NCI-H82 treated with DMSO at 0.1 percent for 48 hours (cell line): ENCODE measurements around the gene SPRED2.

Source experiments
- DNase-seq: peaks from one replicate; lab custom pipeline; 2025; ENCODE audit not compliant: unreplicated experiment; lab: John Stamatoyannopoulos, UW

SPRED2 gene

DNA sequence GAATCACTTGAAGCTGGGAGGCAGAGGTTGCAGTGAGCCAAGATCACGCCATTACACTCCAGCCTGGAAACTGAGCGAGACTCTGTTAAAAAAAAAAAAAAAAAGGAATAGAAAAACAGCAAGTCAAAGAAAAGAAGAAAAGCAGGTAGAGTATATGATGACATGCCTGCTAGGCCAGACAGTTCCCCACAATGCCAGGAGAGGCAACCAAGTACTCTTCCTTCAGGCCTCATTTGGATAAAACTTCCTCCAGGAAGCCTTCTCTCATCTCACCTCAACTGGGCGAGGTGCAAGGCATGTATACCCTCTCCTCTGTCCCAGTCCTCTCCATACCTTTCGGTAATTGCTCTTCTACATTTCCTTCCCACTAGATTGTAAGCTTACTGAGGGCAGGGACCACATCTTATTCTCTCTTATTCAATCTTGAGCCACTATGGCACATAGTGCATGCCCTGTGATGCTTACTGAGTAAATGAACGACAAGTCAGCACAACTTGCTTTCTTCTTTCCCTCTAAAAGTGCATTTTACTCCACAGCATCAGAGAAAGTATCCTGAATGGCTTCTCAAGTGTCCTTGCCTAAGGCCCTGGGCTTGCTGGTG lies 10.1 kb upstream of the SPRED2 start:
- no peak for DNase-seq

DNA sequence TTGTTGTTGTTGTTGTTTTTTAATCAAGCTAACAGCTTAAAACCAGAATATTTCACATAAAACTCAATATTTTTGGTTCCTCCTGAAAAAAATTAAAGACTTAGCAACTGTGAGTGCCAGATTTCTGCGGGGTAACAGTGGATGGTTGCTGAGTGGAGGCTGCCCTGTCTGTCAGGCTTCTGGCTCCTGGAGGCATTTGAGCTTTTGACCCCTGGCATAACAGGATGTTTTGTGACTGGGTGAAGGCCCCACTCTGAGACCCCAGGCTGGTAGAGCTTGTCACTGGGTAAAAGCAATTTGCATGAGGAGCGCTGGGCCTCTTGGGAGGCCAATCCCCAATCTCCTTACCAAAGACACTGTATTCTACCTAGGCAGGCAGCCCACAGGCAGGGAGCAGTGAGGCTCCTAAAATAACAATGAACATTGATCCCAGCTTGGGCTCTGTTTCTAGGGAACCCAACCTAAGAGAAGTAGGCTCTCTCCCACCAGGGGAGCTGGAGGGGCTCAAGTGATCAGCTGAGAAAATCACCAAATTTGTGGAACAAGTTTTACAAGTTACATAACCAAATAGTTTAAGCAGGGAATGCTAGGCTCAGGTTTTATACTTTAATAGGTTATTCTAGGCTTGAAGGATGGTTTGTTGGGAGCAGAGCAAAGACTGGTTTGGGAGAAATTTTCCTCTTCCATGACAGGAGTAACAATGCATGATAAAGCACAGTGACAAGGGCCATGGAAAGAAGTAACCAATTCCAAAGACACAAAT lies 5.9 kb upstream of the SPRED2 start:
- no peak for DNase-seq

DNA sequence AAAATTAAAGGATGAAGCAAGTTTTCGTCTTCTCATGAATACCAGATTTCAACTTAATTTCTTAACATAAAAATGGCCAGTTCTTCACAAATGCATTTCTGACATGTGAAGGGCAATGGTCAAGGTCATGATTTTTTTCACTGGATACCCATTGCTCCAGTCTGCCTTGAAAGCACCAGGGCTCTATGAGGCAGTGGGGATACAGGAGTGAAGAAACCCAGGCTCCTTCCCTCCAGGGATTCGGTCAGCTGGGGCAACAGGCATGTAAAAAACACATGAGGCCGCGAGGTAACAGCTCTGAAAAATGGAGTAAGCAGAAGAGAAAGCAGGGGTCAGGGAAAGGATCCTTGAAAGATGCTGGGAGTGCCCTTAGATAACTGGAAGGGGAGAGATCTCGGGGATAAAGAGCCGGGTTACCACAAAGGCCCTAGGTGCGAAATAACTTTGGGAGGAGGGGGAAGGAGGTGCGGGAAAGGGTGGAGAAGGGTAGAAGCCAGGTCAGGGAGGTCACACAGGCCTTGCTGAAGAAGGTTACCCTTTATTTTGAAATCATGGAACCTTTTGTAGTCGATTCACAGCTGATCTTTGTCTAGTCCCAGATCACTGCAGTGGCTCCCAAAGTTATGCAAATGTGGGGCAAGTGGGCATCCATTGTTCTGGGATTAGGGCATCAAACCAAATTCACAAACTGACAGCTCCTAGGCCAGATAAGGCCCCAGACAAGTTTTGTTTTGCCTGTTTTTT lies 5.2 kb upstream of the SPRED2 start:
- no peak for DNase-seq

DNA sequence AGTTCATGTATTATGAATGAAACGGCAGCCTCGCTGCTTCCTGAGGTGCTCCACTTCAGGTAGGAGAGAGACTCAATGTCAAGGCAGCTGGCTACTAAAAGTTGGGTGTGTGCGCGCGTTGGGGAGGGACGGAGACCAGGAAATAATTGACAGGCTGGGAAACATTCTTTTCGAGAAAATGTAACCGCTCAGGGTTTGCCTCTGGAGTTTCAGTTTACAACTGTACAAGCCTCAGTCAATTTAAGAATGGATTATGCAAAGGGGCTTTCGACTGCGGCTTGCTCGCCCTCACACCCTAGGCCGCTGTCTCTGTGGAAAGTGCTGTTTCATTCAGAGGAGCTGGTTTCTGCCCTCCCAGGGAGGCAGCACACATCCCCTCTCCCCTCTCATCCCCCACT lies 4.4 kb upstream of the SPRED2 start:
- DNase-seq = no peak

DNA sequence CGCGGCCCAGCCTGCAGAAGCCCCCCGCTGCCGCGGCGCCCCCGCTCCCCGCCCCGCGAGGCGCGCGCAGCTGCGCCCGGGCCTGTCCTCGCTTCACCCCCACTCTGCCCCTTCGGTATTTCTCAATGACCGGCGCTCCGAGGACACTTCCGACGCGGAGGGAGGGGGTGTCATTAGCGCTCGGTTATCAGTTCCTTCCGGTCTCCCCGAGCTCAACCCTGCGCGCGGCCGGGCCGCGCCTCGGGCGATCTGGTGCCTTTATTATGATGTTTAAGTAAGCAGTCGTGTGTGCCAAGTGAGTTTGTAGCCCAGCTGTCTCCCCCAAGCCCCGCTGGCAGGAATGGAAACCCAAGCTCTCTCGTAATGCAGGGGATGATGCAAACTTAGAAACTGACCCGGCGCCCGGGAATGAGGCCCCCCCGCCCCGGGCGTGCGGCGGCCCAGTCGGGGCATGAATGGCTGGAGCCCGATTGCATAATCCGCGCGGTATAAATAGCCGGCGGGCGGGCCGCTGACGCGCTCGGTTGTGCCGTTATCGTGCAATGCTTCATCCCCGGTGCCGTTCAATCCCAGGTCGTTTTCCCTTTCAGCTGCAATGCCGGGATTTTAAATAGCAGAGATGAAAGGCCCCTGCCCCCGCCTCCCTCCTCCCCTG lies 3.9 kb upstream of the SPRED2 start:
- peak; percentile 65 for DNase-seq

DNA sequence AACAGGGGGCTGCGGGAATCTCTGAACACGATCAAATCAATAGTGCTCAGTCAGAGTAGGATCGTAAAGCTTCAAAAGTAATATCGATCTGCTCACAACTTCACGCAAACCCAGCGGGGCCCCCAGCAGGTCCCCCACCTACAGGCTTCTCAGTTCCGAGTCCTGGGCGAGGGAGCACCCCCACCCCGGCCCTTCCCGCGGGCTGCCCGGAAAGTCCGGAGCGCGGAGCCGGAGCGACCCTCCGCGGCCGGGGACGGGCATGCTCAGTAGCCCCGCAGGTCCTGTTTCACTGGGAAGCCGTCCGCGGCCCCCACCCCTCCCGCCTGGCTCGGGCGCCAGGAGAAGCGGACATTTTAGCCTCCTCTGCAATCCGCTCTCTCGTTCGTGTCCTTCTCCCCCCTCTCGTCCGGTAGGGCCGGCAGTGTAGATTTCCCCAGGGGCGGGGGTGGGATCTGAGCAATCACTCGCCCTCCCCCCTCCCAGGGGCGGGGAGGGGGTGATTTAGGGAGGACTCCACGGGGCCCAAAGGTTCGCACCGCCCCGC lies 3.3 kb upstream of the SPRED2 start:
- DNase-seq = no peak

DNA sequence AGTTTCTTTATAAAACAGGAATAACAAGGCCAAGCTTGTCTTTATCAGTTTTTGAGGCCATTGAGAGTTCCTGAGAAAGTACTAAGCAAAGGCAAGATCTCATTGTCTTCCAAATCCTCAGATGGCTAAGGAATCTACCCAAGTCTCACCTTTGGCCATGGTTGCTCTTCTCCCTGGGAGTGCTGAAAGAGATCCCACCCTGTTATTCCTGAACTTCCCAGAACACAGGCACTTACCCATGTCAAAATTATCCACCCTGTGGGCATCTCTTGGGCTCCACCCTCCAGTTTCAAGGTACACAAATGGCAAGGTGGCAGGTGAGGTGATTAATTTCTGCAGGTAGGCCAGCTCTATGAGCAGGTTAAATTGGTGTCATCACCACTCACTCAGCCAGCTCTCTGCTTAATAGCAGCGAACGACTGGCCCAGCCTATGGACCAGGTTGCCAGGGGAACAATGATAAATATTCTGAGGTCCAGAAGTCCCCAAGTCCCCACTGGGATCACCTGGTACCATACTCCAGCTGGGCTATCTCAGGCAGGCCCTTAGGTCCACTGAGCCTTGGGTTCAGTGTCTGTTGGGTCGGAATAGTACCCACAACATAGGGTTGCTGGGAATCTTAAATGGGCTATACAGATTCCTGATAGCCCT lies 2.3 kb upstream of the SPRED2 start:
- no peak for DNase-seq

DNA sequence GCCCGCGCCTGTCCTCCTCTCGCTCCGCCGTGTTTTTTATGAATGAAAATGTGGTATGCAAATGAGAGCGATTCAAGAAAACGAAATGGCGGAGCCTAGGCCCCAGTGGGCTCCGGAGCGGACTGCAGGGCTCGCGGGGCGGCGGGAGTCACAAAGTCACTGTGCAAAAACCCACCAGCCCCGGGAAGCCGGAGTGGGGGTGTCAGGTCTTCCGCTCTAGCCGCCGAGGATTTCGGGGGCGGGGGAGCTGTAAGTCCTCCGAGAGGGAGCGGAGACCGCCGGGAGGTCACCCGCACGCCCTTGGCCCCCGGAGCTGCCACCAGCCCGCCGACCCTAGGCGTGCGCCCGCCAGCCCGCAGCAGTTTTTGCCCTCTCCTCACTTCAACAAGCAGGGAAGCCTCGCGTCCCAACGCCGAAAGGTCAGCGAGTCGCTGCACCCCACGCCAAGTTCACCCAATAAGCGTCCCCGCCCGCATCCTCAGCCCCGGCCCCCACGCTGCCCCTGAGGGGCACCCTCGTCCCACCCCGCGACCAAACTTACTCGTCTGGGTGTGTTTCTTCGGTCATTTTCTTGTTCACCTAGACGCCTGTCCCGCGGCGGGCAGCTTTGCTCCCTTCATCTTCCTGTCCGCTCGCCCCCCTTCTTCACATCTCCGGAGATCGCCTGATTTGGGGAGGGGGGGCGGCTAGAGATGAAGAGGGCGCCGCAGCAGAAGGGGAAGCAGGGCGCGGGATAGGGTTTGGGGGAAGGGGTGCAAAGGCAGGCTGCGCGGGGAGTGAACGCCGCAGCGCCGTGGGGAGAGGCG lies 775 bp downstream of the SPRED2 start:
- DNase-seq = no peak

DNA sequence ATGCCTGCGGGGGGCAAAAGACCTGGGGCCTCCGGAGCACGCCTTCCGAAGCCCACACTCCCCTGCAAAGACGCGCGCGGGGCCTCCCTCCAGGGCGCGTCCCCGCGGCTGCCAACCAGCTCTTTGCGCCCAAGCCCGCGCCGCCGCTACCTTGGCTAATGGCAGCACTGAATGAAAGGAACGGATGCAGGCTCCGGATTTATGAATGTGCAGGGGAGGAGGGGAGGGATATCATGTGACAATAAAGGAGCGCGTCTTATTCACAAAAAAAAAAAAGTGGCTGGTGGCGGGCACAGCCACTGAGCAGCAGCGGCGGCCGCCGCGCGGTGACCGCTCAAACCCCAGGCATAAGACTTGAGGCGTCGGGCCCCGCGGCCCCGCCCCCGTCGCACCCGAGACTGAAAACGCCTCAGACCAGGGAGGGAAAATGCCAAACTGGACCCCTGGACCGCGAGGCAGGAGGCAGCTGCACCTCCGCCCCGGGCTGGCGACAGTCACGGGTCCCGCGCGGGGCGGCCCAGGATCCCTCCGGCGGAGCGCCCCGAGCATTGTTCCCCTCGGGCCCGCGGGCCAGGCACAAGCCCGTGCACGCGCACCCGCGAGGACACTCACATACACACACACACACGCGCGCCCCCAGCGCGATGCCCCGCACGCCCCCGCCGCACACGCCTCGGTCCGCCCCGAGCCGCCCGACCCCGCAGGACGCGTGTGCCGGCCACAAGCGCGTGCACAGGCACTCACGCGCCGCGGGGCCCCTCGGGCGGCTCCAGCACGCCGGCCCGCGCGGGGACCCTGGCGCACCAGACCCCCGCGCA lies 1.6 kb downstream of the SPRED2 start:
- peak; percentile 46 for DNase-seq

DNA sequence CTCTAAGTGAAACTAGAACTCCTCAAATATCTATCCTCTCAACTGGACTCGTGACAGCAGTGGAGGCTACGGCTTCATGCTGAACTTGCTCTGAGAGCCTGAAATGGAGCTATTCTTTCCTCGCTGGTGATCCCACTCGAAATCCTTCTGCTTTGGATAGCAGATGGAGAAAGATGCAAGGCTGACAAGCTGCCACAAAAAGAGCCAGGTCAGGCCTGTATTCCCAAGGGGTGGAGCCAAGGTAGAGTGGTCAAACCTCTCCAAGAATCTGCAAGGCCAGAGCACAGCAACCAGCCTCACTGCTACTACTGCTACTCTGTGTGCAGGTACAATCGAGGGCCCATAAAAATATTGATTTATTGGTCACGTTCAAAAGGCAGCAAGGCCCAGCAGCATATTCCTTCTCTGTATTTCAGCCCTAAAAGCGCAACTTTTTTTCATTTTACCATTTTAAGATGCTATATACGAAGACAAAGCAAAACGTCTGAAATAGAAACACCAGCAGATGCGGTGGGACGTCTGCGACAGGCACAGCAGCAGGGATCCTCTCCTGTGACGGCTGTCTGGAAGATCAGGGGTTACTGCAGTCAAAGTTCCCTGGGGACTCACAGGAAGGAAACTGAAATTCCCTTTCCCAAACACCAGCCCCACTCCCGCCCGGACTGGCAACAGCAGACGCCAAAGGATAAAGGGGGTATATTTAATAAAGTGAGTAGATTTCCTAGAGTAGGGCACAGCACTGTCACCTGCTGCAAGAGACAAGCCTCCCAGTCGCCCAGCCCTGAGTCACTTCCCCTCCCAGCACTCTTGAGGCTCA lies 2.4 kb downstream of the SPRED2 start:
- no peak for DNase-seq

DNA sequence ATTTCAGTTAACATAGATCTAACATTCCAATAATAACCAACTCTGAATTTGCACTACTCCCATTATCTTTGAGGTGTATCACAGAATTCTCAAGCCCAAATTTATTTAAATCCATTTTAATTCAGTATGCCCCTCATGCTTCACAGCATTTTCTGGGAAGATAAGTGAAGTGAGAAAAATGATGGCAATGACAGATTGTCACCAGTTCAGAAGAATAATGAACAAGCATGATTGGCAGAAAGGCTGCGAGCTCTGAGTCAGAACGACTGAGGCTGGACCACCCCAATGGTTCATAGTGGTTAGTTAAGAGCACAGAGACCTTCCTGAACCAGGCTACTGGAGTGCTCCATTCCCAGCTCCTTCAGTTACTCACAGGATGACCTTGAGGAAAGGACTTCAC lies 4.9 kb downstream of the SPRED2 start:
- DNase-seq = no peak

DNA sequence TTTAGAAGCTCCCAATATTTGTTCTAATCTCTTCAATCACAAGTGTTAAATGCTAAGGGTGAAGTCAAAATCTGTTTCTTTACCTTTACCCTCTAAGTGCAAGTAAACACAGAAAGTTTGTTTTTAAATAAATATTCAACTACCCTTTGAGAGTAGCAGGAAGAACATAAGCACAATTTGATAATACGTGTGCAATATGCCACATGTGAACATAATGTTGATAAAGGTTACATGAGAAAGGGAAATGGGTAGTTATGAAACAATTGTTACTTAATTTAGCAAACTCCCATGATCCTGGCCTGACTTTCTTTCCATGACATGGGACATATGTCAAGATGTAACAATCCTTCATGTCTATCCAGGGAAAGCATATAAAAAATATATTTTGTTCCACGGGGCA lies 7.1 kb downstream of the SPRED2 start:
- no peak for DNase-seq

DNA sequence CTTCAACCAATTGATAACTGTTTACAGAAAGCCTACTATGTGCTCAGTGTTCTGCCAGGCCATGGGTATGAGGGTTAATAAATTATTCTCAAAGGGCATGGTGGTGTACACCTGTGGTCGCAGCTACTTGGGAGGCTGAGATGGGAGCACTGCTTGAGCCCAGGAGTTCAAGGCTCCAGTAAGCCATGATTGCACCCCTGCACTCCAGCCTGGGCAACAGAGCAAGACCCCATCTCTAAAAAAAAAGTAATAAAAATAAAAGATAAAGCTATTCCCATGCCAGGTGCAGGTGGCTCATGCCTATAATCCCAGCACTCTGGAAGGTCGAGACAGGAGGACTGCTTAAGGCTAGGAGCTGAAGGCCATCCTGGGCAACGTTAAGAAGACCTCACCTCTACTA lies 8.0 kb downstream of the SPRED2 start:
- no peak for DNase-seq

DNA sequence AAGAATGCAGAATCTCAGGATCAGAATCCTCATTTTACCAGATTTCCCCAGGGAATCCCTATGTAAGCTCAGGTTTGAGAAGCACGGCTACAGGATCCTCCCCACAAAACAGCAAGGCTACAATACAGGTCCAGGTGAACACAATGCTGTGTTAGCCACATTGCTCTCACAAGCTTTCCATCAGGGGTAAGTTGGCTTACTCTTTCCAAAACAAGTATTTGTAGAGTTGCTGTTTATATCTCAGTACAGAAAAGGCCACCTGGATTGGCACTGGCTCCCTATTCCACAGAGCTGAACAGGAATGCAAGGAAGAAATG lies 11.0 kb downstream of the SPRED2 start:
- no peak for DNase-seq

DNA sequence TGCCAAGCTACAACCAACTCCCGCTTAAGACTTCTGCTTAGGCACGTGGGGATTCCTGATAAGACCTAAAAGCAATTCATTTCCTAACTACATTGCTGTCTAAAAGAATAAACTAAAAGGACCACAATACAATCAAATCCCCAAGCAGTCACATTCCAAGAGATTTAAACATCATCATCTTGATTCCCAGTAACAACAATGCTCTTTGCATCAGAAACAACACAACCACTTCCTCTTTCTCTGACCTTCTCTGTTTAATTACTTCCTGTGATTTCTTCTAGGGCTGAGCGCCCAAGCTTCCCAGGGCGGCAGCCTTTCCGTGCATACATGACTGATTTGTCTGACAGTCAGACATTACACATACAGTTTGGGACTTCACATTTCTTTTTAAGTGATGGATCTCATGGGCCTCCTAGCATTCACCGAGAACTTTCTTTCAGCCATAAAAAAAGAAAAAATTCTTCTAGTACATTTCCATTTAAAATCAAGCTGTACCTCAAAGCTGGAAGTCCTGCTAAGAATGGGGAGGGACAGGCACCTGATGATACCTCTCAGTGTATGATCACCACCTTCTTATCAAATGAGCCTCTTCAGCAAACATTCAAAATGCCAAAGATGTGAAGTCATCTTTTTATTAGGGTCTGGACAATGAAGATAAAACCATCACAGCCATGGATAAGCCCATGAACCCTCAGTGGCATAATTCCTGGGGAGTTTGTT lies 11.5 kb downstream of the SPRED2 start:
- DNase-seq = no peak

DNA sequence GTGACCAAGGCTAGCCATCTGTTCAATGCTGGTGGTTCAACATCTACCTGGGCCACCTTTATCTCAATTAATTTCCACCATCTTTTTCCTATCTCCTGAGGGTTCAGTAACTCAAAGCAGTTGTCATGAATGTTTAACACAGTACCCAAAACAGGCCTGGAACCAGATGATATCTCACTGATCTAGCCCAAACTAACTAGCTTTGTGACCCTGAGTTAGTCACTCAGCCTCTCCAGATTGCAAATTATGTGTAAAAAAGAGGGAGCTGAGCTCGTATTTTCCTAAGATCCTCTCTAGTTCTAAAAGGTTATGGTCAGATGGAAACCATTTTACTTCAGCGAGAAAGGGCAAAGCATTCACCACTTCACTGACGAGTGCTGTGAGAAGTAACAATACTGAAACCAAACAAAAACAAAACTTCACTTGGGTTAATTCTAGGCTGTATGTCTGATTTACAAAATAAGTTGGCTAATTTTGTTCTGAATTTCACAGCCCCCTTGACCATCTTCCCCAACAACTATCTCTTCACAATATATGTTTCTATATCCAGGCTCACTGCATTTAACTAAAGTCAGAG lies 14.8 kb downstream of the SPRED2 start:
- no peak for DNase-seq

DNA sequence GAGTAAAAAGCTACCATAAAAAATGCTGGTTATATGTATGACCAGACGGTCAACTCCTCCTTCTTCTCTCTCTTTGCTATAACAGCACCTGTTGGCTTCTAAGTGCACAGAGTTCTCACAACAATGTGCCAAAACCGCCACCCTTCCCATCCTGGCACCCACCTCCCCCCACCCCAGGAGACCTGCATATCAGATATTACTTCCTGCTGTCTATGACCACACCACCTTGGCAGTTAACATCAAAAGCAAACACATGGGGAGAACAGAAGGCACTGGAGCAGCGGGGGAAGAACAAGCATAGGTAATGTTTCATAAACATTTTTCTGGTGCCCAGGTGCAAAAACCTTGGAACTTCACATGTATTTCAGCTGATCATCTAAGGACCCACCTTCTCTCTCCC lies 15.5 kb downstream of the SPRED2 start:
- no peak for DNase-seq

DNA sequence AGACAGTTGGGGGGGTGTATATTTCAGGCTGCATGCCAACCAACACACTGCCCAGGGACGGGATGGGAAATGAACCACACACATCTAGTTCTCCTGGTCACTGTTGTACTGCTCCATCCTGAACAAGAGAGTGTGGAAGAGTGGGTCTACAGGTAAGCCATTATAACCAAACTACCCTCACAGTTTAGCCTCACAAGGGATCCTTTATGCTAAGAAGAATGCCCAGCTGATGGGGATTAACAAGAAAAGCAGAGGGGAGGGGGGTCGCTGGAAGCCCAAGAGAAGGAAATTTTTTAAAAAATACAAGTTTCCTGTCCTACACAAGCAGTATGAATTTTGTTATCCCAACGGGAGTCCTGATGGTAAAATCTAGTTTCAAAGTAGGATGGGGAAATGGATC lies 16.1 kb downstream of the SPRED2 start:
- no peak for DNase-seq
